CD4-positive, alpha-beta memory T cell (primary cell): ENCODE data around the gene CMTM5. TPM values are rescaled to one million over a fixed set of nuclear protein-coding genes. Genes with fewer than 3 reads are reported as not detected.
A peak's percentile ranks its signal among the peaks of the same experiment; 100 is the strongest.
"Not testable (repeated sequence)": the region's sequence is repeated elsewhere in the genome, so short reads cannot be mapped to it uniquely, and the experiment has no call there.

Source experiments
- CTCF ChIA-PET: fragments of 350-600 bp; sonication (Branson Sonifier 250); formaldehyde crosslinking; loops from one replicate; lab custom pipeline; 2021; ENCODE audit warnings: inconsistent platforms; ENCODE audit not compliant: partially characterized antibody; lab: Charles Lee
- POLR2A ChIA-PET: fragments of 350-600 bp; sonication (Branson Sonifier 250); formaldehyde crosslinking; loops from one replicate; lab custom pipeline; 2021; ENCODE audit not compliant: partially characterized antibody; lab: Charles Lee
- DNase-seq, 5 donors: peaks; one replicate each; pipeline versions ENCODE4 v3.0.0 to v3.0.0-alpha.2; 2020 to 2022; ENCODE audit warnings: mixed read lengths in 1 of 5
- H3K27ac ChIP-seq: one replicate; pipeline ENCODE4 v1.7.0; 2013; ENCODE audit warnings: low read depth, low read length
- H3K27me3 ChIP-seq: 2 replicates; pipeline ENCODE4 v1.7.0; 2013; ENCODE audit warnings: mild to moderate bottlenecking, low read length, moderate library complexity; ENCODE audit not compliant: insufficient read depth
- H3K36me3 ChIP-seq: 2 replicates; pipeline ENCODE4 v1.7.0; 2013; ENCODE audit warnings: mild to moderate bottlenecking, low read length, moderate library complexity; ENCODE audit not compliant: insufficient read depth
- H3K4me1 ChIP-seq: 2 replicates; pipeline ENCODE4 v1.7.0; 2013; ENCODE audit warnings: mild to moderate bottlenecking, low read length, moderate library complexity; ENCODE audit not compliant: insufficient read depth
- H3K4me3 ChIP-seq, 2 donors: one replicate each; pipeline ENCODE4 v1.7.0; 2013; ENCODE audit warnings: low read length in 2 of 2, mild to moderate bottlenecking in 1 of 2
- H3K9me3 ChIP-seq, 2 donors: one replicate each; pipeline ENCODE4 v1.7.0; 2013; ENCODE audit warnings: low read length in 2 of 2, control low read depth in 1 of 2; ENCODE audit not compliant: control insufficient read depth in 1 of 2
- H3K27ac Mint-ChIP-seq, 7 donors: one replicate each; pipeline ENCODE4 v1.8.0; 2020 to 2021; ENCODE audit warnings: mixed read lengths in 7 of 7, mild to moderate bottlenecking in 6 of 7, inconsistent platforms in 3 of 7, moderate library complexity in 3 of 7
- H3K27me3 Mint-ChIP-seq, 2 donors: one replicate each; pipeline ENCODE4 v1.8.0; 2020 to 2021; ENCODE audit warnings: mixed read lengths in 2 of 2
- H3K36me3 Mint-ChIP-seq, 2 donors: one replicate each; pipeline ENCODE4 v1.8.0; 2020 to 2021; ENCODE audit warnings: mixed read lengths in 2 of 2, inconsistent platforms in 1 of 2, mild to moderate bottlenecking in 1 of 2
- H3K4me1 Mint-ChIP-seq, 4 donors: one replicate each; pipeline ENCODE4 v1.8.0; 2020 to 2021; ENCODE audit warnings: mixed read lengths in 4 of 4, mild to moderate bottlenecking in 1 of 4
- H3K4me3 Mint-ChIP-seq, 8 donors: one replicate each; pipeline ENCODE4 v1.8.0; 2020 to 2021; ENCODE audit warnings: mixed read lengths in 8 of 8, mild to moderate bottlenecking in 7 of 8, moderate library complexity in 6 of 8, inconsistent platforms in 3 of 8
- H3K9me3 Mint-ChIP-seq, 8 donors: one replicate each; pipeline ENCODE4 v1.8.0; 2020 to 2021; ENCODE audit warnings: mixed read lengths in 8 of 8, mild to moderate bottlenecking in 5 of 8, inconsistent platforms in 3 of 8, moderate library complexity in 1 of 8
- intact Hi-C: fragments of 100-400 bp; cut with micrococcal nuclease; formaldehyde crosslinking; loops from one replicate; pipeline ENCODE4 v1.15.1; 2023
- polyA plus RNA-seq, 2 donors: library from polyadenylated mRNA; unstranded; fragments of 300-500 nt; fragmentation: Illumina TruSeq; gene quantifications; one replicate each; pipeline ENCODE4 v1.2.3, GENCODE V29; 2021
- total RNA-seq, 2 experiments: library from RNA; stranded (reverse); gene quantifications; one replicate each; pipeline ENCODE4 v1.2.3, GENCODE V29; 2021

The CMTM5 gene
- total and polyA plus RNA-seq, 4 experiments from 2014 or later = not detected

DNA sequence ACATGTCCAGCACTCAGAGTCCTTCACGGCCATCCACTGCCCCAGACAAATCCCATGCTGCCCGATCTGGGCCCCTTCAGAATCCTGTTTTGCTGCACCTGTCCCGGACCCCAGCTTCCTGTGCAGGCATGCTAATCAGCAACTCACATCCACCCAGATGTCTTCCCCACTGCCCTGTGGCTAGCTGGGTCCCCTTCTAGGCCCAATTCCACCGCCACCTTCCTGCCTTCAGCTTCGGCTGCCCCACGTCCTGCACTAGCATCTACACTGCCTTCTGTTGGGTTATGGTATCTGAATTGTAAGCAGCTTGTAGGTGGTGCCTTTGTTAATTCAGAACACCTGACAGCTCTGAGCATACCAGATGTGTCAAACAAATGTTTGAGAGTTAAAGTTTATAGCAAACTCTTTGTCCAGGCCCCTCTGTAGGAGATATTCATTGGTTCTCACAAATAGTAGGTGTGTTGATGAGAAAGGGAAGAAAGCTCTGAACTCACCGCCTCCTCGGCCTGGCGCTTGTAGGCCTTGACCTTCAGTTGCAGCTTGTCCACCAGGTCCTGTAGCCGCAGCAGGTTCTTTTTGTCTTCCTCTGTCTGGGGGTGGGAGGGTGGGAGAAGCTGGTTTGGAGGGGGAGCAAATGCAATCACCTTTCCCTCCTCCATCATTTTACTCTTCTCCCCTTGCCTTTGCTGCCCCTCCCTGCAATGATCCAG lies 6.0 kb downstream of the CMTM5 start:
- CTCF ChIA-PET = interaction anchor here (0.6 to 4.2 kb wide), 7 partner anchors 11 to 262 kb away, joined by 3 to 27 read pairs (median 6); partner anchors contain the start of gene IL25
- intact Hi-C loops = no loop called here
- Mint-ChIP-seq H3K4me3 (no peak overlapping the region), H3K36me3 (no peaks in the 10 kb centered on the region), H3K4me1 (no peaks in the 10 kb centered on the region), H3K9me3 (no peaks in the 10 kb centered on the region), H3K27me3 (peaks cover 7 to 16% of the 10 kb centered on the region in 2 donors), H3K27ac (no peak overlapping the region)
- POLR2A ChIA-PET = no interaction called here
- DNase-seq = no peak
- H3K27ac ChIP-seq = no peak overlapping the region
- H3K4me1 ChIP-seq = no peaks in the 10 kb centered on the region
- H3K9me3 ChIP-seq = no peaks in the 10 kb centered on the region
- no peaks in the 10 kb centered on the region for H3K36me3 ChIP-seq
- no peaks in the 10 kb centered on the region for H3K27me3 ChIP-seq
- no peak overlapping the region for H3K4me3 ChIP-seq

DNA sequence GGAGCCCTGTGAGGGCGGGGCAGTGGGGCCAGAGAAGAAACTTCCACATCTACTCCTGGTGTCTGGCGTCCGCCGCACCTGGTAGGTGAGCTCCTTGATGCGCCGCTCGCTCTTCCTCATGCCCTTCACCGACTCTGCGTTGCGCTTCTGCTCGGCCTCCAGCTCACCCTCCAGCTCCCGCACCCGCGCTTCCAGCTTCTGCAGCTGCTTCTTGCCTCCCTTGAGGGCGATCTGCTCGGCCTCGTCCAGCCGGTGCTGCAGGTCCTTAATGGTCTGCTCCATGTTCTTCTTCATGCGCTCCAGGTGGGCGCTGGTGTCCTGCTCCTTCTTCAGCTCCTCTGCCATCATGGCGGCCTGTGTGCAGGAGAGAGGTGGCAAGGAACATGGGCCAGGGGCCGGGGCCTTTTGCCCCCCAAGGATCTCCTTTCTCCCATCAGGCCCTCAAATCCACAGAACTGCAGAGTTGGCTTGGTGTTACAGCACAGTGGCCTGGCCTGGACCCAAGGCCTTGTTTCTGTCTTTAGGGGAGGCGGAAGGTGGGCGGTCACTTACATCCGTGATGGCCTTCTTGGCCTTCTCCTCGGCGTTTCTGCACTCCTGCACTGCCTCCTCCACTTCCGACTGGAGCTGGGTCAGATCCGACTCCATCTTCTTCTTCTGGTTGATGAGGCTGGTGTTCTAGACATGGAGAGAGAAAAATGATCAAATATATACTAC lies 7.7 kb downstream of the CMTM5 start:
- no peaks in the 10 kb centered on the region for H3K36me3 Mint-ChIP-seq
- no peak for DNase-seq
- Histone ChIP-seq H3K27ac (no peak overlapping the region), H3K4me1 (no peaks in the 10 kb centered on the region), H3K9me3 (no peaks in the 10 kb centered on the region), H3K4me3 (no peak overlapping the region), H3K27me3 (no peaks in the 10 kb centered on the region), H3K36me3 (no peaks in the 10 kb centered on the region)
- POLR2A ChIA-PET = no interaction called here
- intact Hi-C loops = no loop called here
- peaks cover 7 to 20% of the 10 kb centered on the region in 2 donors for H3K27me3 Mint-ChIP-seq
- H3K4me3 Mint-ChIP-seq = no peak overlapping the region
- H3K9me3 Mint-ChIP-seq = no peaks in the 10 kb centered on the region
- CTCF ChIA-PET = interaction anchor here (1.3 to 4.2 kb wide), 2 partner anchors 58 to 121 kb away, joined by 3 to 20 read pairs; no protein-coding TSS in a partner anchor
- H3K27ac Mint-ChIP-seq = peak overlapping the region in 1 of 7 donors; percentile 66
- no peaks in the 10 kb centered on the region for H3K4me1 Mint-ChIP-seq

DNA sequence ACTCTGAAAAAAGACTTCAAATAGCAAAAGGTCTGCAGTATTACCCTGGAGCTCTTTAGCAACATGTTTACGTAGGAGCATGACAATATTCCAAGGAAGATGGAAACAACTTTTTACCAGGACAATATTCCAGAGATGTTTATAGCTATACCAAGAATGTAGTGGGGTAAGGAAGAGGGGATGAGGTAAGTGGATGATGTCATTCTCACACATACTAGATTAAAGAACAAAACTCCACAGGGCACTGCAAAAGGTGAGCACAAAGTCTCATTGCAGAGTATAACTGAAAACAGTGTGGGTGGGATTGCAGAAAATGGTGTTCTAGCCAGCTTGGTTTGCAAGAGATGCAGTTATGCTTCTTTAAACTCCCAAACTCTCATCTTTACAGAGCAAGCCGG lies 8.4 kb downstream of the CMTM5 start:
- no peak overlapping the region for H3K4me3 ChIP-seq
- H3K4me1 ChIP-seq = no peaks in the 10 kb centered on the region
- CTCF ChIA-PET = interaction anchor here (1.3 to 4.2 kb wide), 2 partner anchors 59 to 122 kb away, joined by 3 to 20 read pairs; no protein-coding TSS in a partner anchor
- POLR2A ChIA-PET = no interaction called here
- H3K9me3 Mint-ChIP-seq = no peaks in the 10 kb centered on the region
- DNase-seq = no peak
- H3K27me3 Mint-ChIP-seq = peaks cover 5 to 21% of the 10 kb centered on the region in 2 donors
- intact Hi-C loops = no loop called here
- no peak overlapping the region for H3K4me3 Mint-ChIP-seq
- no peak overlapping the region for H3K27ac ChIP-seq
- no peaks in the 10 kb centered on the region for H3K36me3 ChIP-seq
- H3K36me3 Mint-ChIP-seq = no peaks in the 10 kb centered on the region
- no peaks in the 10 kb centered on the region for H3K27me3 ChIP-seq
- H3K4me1 Mint-ChIP-seq = no peaks in the 10 kb centered on the region
- no peaks in the 10 kb centered on the region for H3K9me3 ChIP-seq
- no peak overlapping the region for H3K27ac Mint-ChIP-seq

DNA sequence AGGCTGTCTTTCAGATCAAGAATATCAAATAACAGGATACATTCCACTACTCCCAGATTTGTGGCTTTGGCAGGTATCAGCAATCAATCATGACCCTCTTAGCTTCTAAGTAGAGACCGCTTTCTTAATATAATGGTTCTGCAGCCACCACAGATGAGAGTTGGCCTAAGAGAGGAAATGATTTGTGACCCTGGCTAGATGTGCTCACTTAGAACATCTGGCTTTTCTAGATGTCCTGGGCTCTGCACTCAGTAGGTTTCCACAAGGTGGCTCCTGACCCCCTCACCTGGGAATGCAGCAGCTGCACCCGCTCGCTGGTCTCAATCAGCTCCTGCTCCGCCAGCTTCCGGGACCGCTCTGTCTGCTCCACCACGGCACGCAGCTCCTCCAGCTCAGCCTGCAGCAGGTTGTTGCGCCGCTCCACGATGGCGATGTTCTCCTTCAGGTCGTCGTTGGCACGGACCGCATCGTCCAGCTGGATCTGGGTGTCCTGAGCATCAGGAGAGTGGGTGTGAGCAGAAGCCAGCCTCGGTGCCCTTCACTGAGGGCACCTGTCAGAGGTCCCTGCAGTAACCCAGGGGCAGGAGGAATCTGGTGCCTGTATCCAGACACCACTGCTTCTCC lies 8.9 kb downstream of the CMTM5 start:
- intact Hi-C loops = no loop called here
- H3K36me3 ChIP-seq = no peaks in the 10 kb centered on the region
- CTCF ChIA-PET = interaction anchor here (1.3 kb wide), 1 partner anchor 59 kb away, joined by 3 read pairs; no protein-coding TSS in a partner anchor
- Mint-ChIP-seq H3K27ac (no peak overlapping the region), H3K4me1 (no peaks in the 10 kb centered on the region), H3K36me3 (no peaks in the 10 kb centered on the region), H3K27me3 (peaks cover 4 to 21% of the 10 kb centered on the region in 2 donors), H3K4me3 (no peak overlapping the region), H3K9me3 (no peaks in the 10 kb centered on the region)
- POLR2A ChIA-PET = no interaction called here
- no peak overlapping the region for H3K27ac ChIP-seq
- H3K9me3 ChIP-seq = no peaks in the 10 kb centered on the region
- H3K27me3 ChIP-seq = no peaks in the 10 kb centered on the region
- no peaks in the 10 kb centered on the region for H3K4me1 ChIP-seq
- H3K4me3 ChIP-seq = no peak overlapping the region
- DNase-seq = no peak

DNA sequence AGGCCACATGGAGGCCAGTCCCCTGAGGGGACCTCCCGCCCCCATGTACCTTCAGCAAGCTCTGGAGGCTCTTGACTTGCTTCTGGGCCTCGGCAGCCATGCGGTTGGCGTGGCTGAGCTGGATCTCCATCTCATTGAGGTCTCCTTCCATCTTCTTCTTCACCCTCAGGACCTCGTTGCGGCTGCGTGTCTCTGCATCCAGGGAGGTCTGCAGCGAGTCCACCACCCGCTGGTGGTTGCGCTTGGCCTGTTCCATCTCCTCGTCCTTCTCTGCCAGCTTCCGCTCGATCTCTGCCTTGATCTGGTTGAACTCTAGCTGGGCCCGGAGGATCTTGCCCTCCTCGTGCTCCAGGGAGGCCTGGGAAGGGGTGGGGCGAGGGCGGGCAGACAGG lies 9.4 kb downstream of the CMTM5 start:
- H3K4me3 Mint-ChIP-seq, H3K4me1 ChIP-seq, H3K4me3 ChIP-seq, intact Hi-C loops, CTCF ChIA-PET, H3K36me3 ChIP-seq, DNase-seq, H3K27me3 ChIP-seq, H3K27ac Mint-ChIP-seq, H3K4me1 Mint-ChIP-seq, POLR2A ChIA-PET, H3K36me3 Mint-ChIP-seq, H3K9me3 Mint-ChIP-seq, H3K27ac ChIP-seq, H3K9me3 ChIP-seq: not testable (repeated sequence)
- H3K27me3 Mint-ChIP-seq = peaks cover 3 to 21% of the 10 kb centered on the region in 2 donors

DNA sequence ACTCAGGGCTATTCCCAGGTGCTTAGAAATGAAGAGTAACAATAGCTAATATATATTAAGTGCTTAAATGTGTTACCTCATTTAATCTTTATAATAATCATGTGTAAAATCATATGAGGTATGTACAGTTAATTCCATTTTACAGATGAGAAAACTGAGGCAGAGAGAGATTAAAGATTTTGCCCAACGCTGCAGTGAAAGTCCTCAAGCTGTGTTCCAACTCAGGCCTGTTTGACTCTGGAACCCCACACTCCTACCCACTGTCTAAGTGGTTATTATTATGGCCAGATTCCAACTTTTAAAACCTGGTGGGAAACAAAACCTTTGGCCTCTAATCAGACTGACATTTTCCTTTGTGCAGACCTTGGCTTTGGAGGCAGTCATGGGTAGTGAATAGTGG lies 10.2 kb downstream of the CMTM5 start:
- Mint-ChIP-seq H3K4me3 (no peak overlapping the region), H3K4me1 (no peaks in the 10 kb centered on the region), H3K9me3 (no peaks in the 10 kb centered on the region), H3K36me3 (no peaks in the 10 kb centered on the region), H3K27ac (no peak overlapping the region), H3K27me3 (peaks cover 3 to 21% of the 10 kb centered on the region in 2 donors)
- Histone ChIP-seq H3K9me3 (no peaks in the 10 kb centered on the region), H3K27me3 (no peaks in the 10 kb centered on the region), H3K4me1 (no peaks in the 10 kb centered on the region), H3K36me3 (no peaks in the 10 kb centered on the region), H3K27ac (no peak overlapping the region), H3K4me3 (no peak overlapping the region)
- ChIA-PET CTCF (interaction anchor here (0.9 kb wide), 1 partner anchor 122 kb away, joined by 3 read pairs; no protein-coding TSS in a partner anchor), POLR2A (no interaction called here)
- intact Hi-C loops = no loop called here
- DNase-seq = no peak
